Liver (tissue), 9 donors: ENCODE measurements around the gene SLC6A12. TPM values are rescaled to one million over a fixed set of nuclear protein-coding genes. Genes with fewer than 3 reads are reported as not detected.

ENCODE experiments used
- DNase-seq: peaks from one replicate; pipeline ENCODE4 v3.0.0-alpha.2; 2017; ENCODE audit warnings: low spot score
- H3K27ac ChIP-seq, 2 donors: one replicate each; pipeline ENCODE4 v1.7.0; 2013; ENCODE audit warnings: inconsistent platforms in 2 of 2, low read length in 2 of 2, control low read depth in 1 of 2, low read depth in 1 of 2, mild to moderate bottlenecking in 1 of 2
- H3K27me3 ChIP-seq, 4 donors: one replicate each; pipeline versions ENCODE4 v1.6.1 to v1.7.0; 2013; ENCODE audit warnings: low read length in 3 of 4, inconsistent platforms in 1 of 4, mild to moderate bottlenecking in 1 of 4, moderate library complexity in 1 of 4; ENCODE audit not compliant: control insufficient read depth in 4 of 4, insufficient read depth in 4 of 4
- H3K36me3 ChIP-seq, 4 donors: one replicate each; pipeline versions ENCODE4 v1.6.1 to v1.7.0; 2013; ENCODE audit warnings: low read length in 3 of 4, mild to moderate bottlenecking in 3 of 4, low read depth in 1 of 4, moderate library complexity in 1 of 4; ENCODE audit not compliant: control insufficient read depth in 4 of 4, insufficient read depth in 3 of 4
- H3K4me1 ChIP-seq, 4 donors: one replicate each; pipeline versions ENCODE4 v1.6.1 to v1.7.0; 2013; ENCODE audit warnings: low read length in 3 of 4, mild to moderate bottlenecking in 3 of 4, moderate library complexity in 1 of 4; ENCODE audit not compliant: control insufficient read depth in 4 of 4, insufficient read depth in 4 of 4
- H3K4me3 ChIP-seq, 3 donors: one replicate each; pipeline versions ENCODE4 v1.6.1 to v1.7.0; 2013; ENCODE audit warnings: low read length in 3 of 3, control low read depth in 1 of 3, low read depth in 1 of 3, mild to moderate bottlenecking in 1 of 3
- H3K9ac ChIP-seq, 2 donors: one replicate each; pipeline ENCODE4 v1.7.0; 2013; ENCODE audit warnings: low read length in 2 of 2, mild to moderate bottlenecking in 2 of 2, moderate library complexity in 2 of 2, control low read depth in 1 of 2, low read depth in 1 of 2
- H3K9me3 ChIP-seq, 4 donors: one replicate each; pipeline versions ENCODE4 v1.6.1 to v1.7.0; 2013; ENCODE audit warnings: low read length in 3 of 4; ENCODE audit not compliant: control insufficient read depth in 4 of 4
- ATF3 ChIP-seq: IDR thresholded peaks from 2 replicates; pipeline ENCODE4 v1.6.1; 2016; ENCODE audit warnings: antibody characterized with exemption
- FOXA2 ChIP-seq: IDR thresholded peaks from 2 replicates; pipeline ENCODE4 v1.6.1; 2016; ENCODE audit warnings: antibody characterized with exemption
- GABPA ChIP-seq, 2 donors: IDR thresholded peaks in 1 of 2; conservative IDR thresholded peaks in 1 of 2; 2 replicates each; pipeline ENCODE4 v1.6.1; 2016; ENCODE audit warnings: antibody characterized with exemption in 2 of 2, mild to moderate bottlenecking in 1 of 2, moderate library complexity in 1 of 2
- HNF4A ChIP-seq, 2 donors: conservative IDR thresholded peaks; 2 replicates each; pipeline ENCODE4 v1.6.1; 2016; ENCODE audit warnings: antibody characterized with exemption in 2 of 2, mild to moderate bottlenecking in 2 of 2
- JUND ChIP-seq, 2 donors: IDR thresholded peaks; 2 replicates each; pipeline ENCODE4 v1.6.1; 2016; ENCODE audit warnings: antibody characterized with exemption in 2 of 2
- RAD21 ChIP-seq, 2 donors: IDR thresholded peaks; 2 replicates each; pipeline ENCODE4 v1.6.1; 2016; ENCODE audit warnings: antibody characterized with exemption in 2 of 2, mild to moderate bottlenecking in 2 of 2
- RXRA ChIP-seq, 2 donors: IDR thresholded peaks; 2 replicates each; pipeline ENCODE4 v1.6.1; 2017 to 2018; ENCODE audit warnings: antibody characterized with exemption in 2 of 2, mild to moderate bottlenecking in 1 of 2
- SP1 ChIP-seq: IDR thresholded peaks from 2 replicates; pipeline ENCODE4 v1.6.1; 2018; ENCODE audit warnings: antibody characterized with exemption, mild to moderate bottlenecking
- TAF1 ChIP-seq: conservative IDR thresholded peaks from 2 replicates; pipeline ENCODE4 v1.6.1; 2016; ENCODE audit warnings: antibody characterized with exemption, mild to moderate bottlenecking
- YY1 ChIP-seq: IDR thresholded peaks from 2 replicates; pipeline ENCODE4 v1.6.1; 2016; ENCODE audit warnings: antibody characterized with exemption, mild to moderate bottlenecking
- WGBS: extraction: QIAGEN DNeasy Blood & Tissue Kit; methylation state at CpG from one replicate; pipeline ENCODE4 v1.1.7; 2013; 5-methylcytosine and 5-hydroxymethylcytosine counted together
- polyA plus RNA-seq, 2 donors: library from polyadenylated mRNA; stranded (reverse) in 1 of 2; unstranded in 1 of 2; fragments of 200-250 nt in 1 of 2; fragments of >200 nt in 1 of 2; fragmentation: Nextera tagmentation in 1 of 2; extraction: Ambion mirVana in 1 of 2; gene quantifications; one replicate each; pipeline versions ENCODE4 v1.2.1 to v1.2.3, GENCODE V29; 2013 to 2015
- total RNA-seq, 2 donors: library from RNA; depleted of rRNA; stranded (reverse); fragments of >200 nt; gene quantifications; one replicate each; pipeline ENCODE4 v1.2.3, GENCODE V29; 2014
- TF ChIP-seq, protein P1 (sequence below): fragments of 150-350 bp; IDR thresholded peaks from 2 replicates; pipeline ENCODE4 v1.5.1; 2017; ENCODE audit warnings: improper control_type of control experiment, low read depth, low read length; ENCODE audit not compliant: missing input control
- TF ChIP-seq, protein P2 (sequence below): IDR thresholded peaks from 2 replicates; pipeline ENCODE4 v1.6.1; 2016; ENCODE audit warnings: antibody characterized with exemption
- TF ChIP-seq, protein P3 (sequence below): IDR thresholded peaks from 2 replicates; pipeline ENCODE4 v1.6.1; 2016; ENCODE audit warnings: antibody characterized with exemption, mild to moderate bottlenecking
- donor health status: healthy.
- donor health status: healthy.
- donor health status: healthy.
- donor health status: healthy.
- donor health status: healthy.

The SLC6A12 gene
- total and polyA plus RNA-seq, 4 donors: 18.2 to 30.3 (median 23.2) TPM

- no peak for TF ChIP-seq ATF3
- TF ChIP-seq TAF1: no peak
- no peak for TF ChIP-seq JUND (IDR thresholded peaks at IDR 0.05)
- no peak for TF ChIP-seq YY1
- no peak for TF ChIP-seq FOXA2
These were observed 42.3 kb upstream of the SLC6A12 start (continued) for GRCh38 chr12:256225-256624.

- TF ChIP-seq, protein P1, sequence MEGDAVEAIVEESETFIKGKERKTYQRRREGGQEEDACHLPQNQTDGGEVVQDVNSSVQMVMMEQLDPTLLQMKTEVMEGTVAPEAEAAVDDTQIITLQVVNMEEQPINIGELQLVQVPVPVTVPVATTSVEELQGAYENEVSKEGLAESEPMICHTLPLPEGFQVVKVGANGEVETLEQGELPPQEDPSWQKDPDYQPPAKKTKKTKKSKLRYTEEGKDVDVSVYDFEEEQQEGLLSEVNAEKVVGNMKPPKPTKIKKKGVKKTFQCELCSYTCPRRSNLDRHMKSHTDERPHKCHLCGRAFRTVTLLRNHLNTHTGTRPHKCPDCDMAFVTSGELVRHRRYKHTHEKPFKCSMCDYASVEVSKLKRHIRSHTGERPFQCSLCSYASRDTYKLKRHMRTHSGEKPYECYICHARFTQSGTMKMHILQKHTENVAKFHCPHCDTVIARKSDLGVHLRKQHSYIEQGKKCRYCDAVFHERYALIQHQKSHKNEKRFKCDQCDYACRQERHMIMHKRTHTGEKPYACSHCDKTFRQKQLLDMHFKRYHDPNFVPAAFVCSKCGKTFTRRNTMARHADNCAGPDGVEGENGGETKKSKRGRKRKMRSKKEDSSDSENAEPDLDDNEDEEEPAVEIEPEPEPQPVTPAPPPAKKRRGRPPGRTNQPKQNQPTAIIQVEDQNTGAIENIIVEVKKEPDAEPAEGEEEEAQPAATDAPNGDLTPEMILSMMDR: no peak
- TF ChIP-seq FOXA2: no peak
- TF ChIP-seq, protein P2, sequence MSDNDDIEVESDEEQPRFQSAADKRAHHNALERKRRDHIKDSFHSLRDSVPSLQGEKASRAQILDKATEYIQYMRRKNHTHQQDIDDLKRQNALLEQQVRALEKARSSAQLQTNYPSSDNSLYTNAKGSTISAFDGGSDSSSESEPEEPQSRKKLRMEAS: no peak
- TF ChIP-seq TAF1: no peak
- TF ChIP-seq RAD21 (IDR thresholded peaks at IDR 0.05): no peak
- no peak for TF ChIP-seq SP1
- no peak for TF ChIP-seq GABPA (IDR thresholded peaks at IDR 0.05 in 1 of 2, conservative IDR thresholded peaks at IDR 0.05 in 1 of 2)
- TF ChIP-seq, protein P3, sequence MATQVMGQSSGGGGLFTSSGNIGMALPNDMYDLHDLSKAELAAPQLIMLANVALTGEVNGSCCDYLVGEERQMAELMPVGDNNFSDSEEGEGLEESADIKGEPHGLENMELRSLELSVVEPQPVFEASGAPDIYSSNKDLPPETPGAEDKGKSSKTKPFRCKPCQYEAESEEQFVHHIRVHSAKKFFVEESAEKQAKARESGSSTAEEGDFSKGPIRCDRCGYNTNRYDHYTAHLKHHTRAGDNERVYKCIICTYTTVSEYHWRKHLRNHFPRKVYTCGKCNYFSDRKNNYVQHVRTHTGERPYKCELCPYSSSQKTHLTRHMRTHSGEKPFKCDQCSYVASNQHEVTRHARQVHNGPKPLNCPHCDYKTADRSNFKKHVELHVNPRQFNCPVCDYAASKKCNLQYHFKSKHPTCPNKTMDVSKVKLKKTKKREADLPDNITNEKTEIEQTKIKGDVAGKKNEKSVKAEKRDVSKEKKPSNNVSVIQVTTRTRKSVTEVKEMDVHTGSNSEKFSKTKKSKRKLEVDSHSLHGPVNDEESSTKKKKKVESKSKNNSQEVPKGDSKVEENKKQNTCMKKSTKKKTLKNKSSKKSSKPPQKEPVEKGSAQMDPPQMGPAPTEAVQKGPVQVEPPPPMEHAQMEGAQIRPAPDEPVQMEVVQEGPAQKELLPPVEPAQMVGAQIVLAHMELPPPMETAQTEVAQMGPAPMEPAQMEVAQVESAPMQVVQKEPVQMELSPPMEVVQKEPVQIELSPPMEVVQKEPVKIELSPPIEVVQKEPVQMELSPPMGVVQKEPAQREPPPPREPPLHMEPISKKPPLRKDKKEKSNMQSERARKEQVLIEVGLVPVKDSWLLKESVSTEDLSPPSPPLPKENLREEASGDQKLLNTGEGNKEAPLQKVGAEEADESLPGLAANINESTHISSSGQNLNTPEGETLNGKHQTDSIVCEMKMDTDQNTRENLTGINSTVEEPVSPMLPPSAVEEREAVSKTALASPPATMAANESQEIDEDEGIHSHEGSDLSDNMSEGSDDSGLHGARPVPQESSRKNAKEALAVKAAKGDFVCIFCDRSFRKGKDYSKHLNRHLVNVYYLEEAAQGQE: no peak
- Histone ChIP-seq H3K9me3 (no peaks in the 10 kb centered on the region), H3K9ac (no peak overlapping the region), H3K4me3 (no peak overlapping the region), H3K27me3 (no peaks in the 10 kb centered on the region), H3K27ac (no peak overlapping the region), H3K36me3 (no peaks in the 10 kb centered on the region), H3K4me1 (peaks cover 3 to 16% (median 5%) of the 10 kb centered on the region in 4 donors)
- 89% methylated on average over 9 of the region's 9 CpGs for WGBS
- no peak for DNase-seq
These were observed 41.0 kb upstream of the SLC6A12 start for GRCh38 chr12:254912-255311.

DNA sequence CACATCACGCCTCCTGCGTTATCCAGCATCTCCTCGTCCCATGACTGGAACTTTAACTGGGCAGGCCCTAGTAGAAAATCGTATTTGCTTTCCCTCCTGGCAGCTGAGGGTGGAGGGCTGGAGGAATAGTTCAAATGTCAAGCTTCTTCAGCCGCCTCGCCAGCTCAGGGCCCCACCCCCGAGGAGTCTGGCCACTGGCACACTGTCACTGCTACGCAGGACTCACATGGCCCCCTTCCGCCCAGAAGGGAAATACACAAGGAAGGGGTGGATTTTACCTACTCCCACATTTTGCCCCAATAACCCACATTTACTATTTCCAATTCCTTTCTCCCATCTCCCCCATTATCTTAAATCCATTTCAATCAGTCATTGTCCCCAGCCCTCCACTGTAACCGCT is 40.1 kb upstream of the SLC6A12 start:
- Histone ChIP-seq H3K4me1 (peaks cover 3 to 16% (median 5%) of the 10 kb centered on the region in 4 donors), H3K4me3 (no peak overlapping the region), H3K27ac (no peak overlapping the region), H3K9ac (no peak overlapping the region), H3K27me3 (no peaks in the 10 kb centered on the region), H3K36me3 (no peaks in the 10 kb centered on the region), H3K9me3 (no peaks in the 10 kb centered on the region)
- WGBS: 78% methylated on average over 10 of the region's 10 CpGs
- peak; percentile 26 for DNase-seq
- TF ChIP-seq RXRA (IDR thresholded peaks at IDR 0.05): no peak
- TF ChIP-seq, protein P3: no peak
- TF ChIP-seq HNF4A (conservative IDR thresholded peaks at IDR 0.05): no peak
